ENCODE measurements around the gene CCDC51. TPM values are rescaled to one million over a fixed set of nuclear protein-coding genes. Genes with fewer than 3 reads are reported as not detected.

The CCDC51 gene
- total RNA-seq, 1 donor = 1.4 TPM

DNA sequence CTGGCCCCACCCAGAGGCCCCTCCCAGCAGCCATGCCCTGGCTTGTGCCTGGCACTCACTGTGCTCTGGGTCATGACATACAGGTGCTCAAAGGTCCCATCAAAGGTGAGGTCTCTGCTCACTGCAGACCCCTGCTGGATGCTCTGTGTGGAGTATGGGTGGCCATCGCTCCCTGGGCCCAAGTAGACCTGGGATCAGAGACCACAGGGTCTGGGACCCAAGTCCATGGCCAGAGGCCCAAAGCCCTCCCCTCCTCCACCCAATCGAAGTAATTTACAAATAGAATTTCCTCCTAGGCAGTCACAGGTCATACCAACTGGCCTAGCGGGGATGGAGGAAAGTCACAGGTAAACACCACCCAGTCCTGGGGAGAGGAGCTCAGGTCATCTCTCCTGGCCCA lies 17.6 kb downstream of the CCDC51 start:
- Histone ChIP-seq H3K9me3 (ENCODE audit: low read depth, low read length) (no peaks in the 10 kb centered on the region), H3K4me1 (ENCODE audit: insufficient read depth, low read length) (no peaks in the 10 kb centered on the region), H3K27me3 (ENCODE audit: insufficient read depth, low read length) (no peaks in the 10 kb centered on the region), H3K4me3 (ENCODE audit: low read length) (no peak overlapping the region)

DNA sequence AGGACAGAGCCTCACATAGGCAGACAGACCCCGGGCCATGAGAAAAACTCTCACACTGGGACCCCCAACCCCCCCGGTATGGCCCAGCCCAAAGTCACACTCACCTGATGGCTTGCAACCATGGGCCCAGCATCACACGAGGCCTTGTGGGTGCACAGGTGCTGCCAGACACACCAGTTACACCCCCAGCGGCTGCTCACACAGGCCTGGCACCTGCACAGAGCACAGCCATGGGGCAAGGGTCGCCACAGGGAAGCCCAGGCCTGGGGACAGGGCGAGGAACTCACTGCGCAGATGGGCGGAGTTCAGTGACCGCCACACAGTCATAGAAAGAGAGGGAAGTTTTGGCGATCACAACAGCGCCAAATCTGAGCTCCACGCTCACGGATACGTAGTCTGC lies 19.4 kb downstream of the CCDC51 start:
- no peaks in the 10 kb centered on the region for H3K9me3 ChIP-seq (ENCODE audit: low read depth, low read length)
- no peaks in the 10 kb centered on the region for H3K4me1 ChIP-seq (ENCODE audit: insufficient read depth, low read length)
- H3K4me3 ChIP-seq (ENCODE audit: low read length) = no peak overlapping the region
- no peaks in the 10 kb centered on the region for H3K27me3 ChIP-seq (ENCODE audit: insufficient read depth, low read length)

DNA sequence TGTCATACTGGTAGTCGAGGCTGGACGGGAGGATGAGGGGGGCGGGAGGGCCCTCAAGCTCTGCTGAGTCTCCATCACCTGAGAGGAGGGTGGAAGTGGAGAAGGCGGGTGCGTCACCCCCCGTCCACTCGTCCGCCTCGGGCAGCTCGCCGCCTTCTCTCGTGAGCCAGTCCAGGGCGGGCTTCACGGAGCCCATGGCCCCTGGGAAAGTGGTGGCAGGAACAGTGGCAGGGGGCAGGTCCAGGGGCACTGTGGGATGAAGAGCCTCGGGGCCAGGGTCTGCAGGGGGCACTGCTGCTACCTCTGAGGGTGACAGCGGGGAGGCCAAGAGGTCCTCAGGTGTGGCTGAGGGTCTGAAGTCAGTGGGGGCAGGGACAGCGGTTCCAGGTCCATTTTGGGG lies 20.3 kb downstream of the CCDC51 start:
- H3K4me1 ChIP-seq (ENCODE audit: insufficient read depth, low read length) = no peaks in the 10 kb centered on the region
- H3K9me3 ChIP-seq (ENCODE audit: low read depth, low read length) = no peaks in the 10 kb centered on the region
- H3K4me3 ChIP-seq (ENCODE audit: low read length) = no peak overlapping the region
- H3K27me3 ChIP-seq (ENCODE audit: insufficient read depth, low read length) = no peaks in the 10 kb centered on the region

DNA sequence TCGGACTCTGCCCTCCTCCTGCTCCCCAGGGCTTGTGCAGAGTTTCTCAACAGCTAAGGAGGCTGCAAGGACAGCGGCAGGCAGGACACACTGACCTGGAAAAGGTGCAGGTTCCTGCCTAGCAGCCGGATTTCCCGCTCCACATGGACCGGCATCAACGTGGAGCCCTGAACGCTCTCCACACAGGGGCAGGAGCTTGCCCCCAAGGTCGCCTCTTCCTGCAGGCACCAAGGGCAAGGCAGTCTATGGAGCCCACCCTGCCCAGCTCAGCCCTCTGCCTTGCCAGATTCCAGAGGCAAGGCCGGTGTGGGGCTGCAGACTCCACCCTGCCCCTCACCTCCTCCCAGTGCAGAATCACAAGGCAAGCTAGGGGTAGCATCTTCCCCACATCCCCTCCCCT lies 20.8 kb downstream of the CCDC51 start:
- no peaks in the 10 kb centered on the region for H3K9me3 ChIP-seq (ENCODE audit: low read depth, low read length)
- no peaks in the 10 kb centered on the region for H3K27me3 ChIP-seq (ENCODE audit: insufficient read depth, low read length)
- no peaks in the 10 kb centered on the region for H3K4me1 ChIP-seq (ENCODE audit: insufficient read depth, low read length)
- no peak overlapping the region for H3K4me3 ChIP-seq (ENCODE audit: low read length)

DNA sequence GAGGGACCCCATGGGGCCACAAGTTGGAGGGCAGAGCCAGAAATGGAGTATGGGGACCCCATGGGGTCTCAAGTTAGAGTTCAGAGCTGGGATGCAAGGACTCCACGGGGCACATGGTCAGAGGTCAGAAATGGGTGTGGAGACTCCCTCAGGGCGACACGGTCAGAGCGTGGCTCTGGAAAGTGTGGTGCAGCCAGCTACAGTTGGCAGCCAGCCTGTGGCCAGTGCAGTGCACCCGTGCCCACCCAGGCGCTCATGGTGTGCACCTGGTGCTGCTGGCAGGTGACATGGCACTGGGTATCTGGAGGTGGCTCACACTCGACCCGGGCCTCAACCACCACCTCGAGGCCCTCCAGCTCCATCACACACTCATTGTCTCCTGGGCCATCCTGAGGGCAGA lies 21.3 kb downstream of the CCDC51 start:
- Histone ChIP-seq H3K9me3 (ENCODE audit: low read depth, low read length) (no peaks in the 10 kb centered on the region), H3K4me3 (ENCODE audit: low read length) (no peak overlapping the region), H3K4me1 (ENCODE audit: insufficient read depth, low read length) (no peaks in the 10 kb centered on the region), H3K27me3 (ENCODE audit: insufficient read depth, low read length) (no peaks in the 10 kb centered on the region)

DNA sequence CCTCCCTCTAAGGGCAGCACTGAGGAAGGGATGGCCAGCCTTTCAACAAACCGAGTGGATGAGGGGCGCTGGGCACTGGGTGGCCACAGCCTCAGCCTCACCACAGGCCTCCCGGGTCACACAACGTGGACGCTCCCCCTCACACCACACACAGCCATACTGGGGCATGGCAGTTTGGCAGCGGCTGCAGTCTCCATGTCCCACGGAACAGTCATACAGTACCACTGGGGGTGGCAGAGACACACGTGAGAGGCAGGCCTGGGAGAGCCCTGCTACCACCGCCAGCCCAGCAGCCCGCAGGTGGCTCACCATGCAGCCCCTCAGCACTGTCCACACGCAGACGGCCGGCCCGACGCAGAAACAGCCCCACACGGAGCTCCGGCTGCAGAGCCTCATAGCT lies 21.8 kb downstream of the CCDC51 start:
- Histone ChIP-seq H3K27me3 (ENCODE audit: insufficient read depth, low read length) (no peaks in the 10 kb centered on the region), H3K4me3 (ENCODE audit: low read length) (no peak overlapping the region), H3K4me1 (ENCODE audit: insufficient read depth, low read length) (no peaks in the 10 kb centered on the region), H3K9me3 (ENCODE audit: low read depth, low read length) (no peaks in the 10 kb centered on the region)

DNA sequence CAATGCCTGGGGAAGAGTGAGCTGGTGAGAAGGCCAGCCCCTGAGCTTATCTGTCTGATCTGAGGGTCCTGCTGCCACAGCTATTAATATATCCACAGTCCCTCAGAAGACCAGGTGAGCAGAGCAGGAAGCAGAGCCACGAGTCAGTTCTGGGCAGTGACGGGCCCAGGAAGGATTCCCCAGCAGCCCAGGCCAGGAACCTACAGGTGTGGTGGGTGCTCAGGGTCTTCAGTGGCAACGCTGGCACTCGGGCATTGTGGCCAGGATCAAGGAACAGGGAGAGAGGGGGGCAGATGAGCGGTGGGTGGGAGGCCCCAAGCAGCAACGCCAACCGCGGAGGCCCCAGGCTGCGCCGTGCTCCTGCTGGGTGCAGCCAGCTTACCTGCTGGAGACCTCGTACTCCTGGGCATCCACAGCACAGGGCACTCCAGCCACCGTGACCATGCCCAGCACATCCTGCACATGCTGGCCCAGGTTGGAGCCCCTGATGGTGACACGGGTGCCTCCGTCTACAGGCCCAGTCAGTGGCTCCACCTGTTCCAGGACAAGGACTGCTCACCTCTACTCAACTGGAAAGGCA lies 22.3 kb downstream of the CCDC51 start:
- Histone ChIP-seq H3K27me3 (ENCODE audit: insufficient read depth, low read length) (no peaks in the 10 kb centered on the region), H3K4me1 (ENCODE audit: insufficient read depth, low read length) (no peaks in the 10 kb centered on the region), H3K9me3 (ENCODE audit: low read depth, low read length) (no peaks in the 10 kb centered on the region), H3K4me3 (ENCODE audit: low read length) (no peak overlapping the region)

- no peaks in the 10 kb centered on the region for H3K4me1 ChIP-seq (ENCODE audit: insufficient read depth, low read length)
- no peak overlapping the region for H3K4me3 ChIP-seq (ENCODE audit: low read length)
- no peaks in the 10 kb centered on the region for H3K9me3 ChIP-seq (ENCODE audit: low read depth, low read length)
- no peaks in the 10 kb centered on the region for H3K27me3 ChIP-seq (ENCODE audit: insufficient read depth, low read length)
Observed at GRCh38 chr3:48416546-48416945, 23.4 kb downstream of the CCDC51 start.

DNA sequence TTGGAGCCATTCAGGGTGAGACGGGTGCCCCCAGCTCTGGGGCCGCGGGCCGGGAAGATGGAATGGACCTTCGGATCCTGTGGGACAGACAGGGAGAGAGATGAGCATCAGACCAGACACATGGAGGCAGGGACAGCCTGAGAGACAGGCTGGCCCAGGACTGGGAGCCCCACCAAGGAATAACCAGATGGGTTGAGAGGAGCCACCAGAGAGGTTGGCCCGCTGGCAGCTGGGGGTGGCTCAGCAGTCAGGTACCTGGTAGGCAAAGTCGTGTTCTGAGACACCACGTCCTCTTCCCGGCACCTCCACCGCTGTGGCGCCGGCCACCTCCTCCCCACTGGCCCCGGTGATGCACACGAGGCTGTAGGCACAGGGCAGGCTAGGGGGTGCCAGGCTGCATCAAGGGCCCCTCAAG lies 23.8 kb downstream of the CCDC51 start:
- H3K4me3 ChIP-seq (ENCODE audit: low read length) = no peak overlapping the region
- H3K4me1 ChIP-seq (ENCODE audit: insufficient read depth, low read length) = no peaks in the 10 kb centered on the region
- H3K27me3 ChIP-seq (ENCODE audit: insufficient read depth, low read length) = no peaks in the 10 kb centered on the region
- no peaks in the 10 kb centered on the region for H3K9me3 ChIP-seq (ENCODE audit: low read depth, low read length)

GRCh38 chr3:48415251-48415953 lies 24.5 kb downstream of the CCDC51 start:
- Histone ChIP-seq H3K9me3 (ENCODE audit: low read depth, low read length) (no peaks in the 10 kb centered on the region), H3K27me3 (ENCODE audit: insufficient read depth, low read length) (no peaks in the 10 kb centered on the region), H3K4me3 (ENCODE audit: low read length) (no peak overlapping the region), H3K4me1 (ENCODE audit: insufficient read depth, low read length) (no peaks in the 10 kb centered on the region)

DNA sequence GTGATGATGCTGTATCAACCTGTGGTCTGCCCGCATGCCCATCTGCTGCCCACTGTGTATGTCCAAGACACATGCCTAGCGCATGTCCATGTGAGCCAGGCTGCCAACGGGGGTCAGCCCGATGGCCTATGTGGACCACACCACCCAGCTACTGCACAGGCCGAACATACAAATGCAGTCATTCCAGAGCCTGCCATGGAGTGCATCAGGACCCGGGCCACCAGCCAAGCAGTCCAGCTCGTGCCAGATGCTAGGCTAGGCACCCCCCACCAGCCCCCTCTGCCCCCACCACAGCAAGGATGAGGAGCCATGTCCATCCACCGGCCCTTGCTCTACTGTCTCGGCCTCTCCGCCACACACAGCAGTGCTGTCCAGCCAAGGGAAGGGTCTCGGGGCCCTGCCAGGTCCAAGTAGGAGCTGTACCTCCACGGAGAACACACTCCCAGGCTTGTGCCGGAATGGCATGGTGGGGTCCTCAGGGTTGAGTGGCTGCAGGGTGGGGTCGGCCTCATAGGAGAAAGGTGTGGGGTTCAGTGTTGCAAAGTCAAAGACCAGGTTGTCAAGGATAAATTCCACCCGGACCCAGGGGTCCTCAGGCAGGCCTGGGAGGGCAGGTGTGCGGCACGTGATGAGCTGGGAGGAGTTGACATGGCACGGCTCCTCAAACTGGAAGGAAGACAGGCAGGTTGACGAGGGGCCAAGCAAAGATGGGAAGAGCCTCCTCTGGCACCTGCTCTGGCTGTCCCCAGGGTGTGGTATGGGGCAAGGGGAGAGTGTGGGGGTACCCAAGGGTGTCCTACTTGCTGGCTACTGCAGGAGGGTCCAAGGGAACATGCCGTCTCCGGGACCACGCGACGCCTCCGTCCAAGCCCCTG lies 25.3 kb downstream of the CCDC51 start:
- H3K4me1 ChIP-seq (ENCODE audit: insufficient read depth, low read length) = no peaks in the 10 kb centered on the region
- no peaks in the 10 kb centered on the region for H3K9me3 ChIP-seq (ENCODE audit: low read depth, low read length)
- no peak overlapping the region for H3K4me3 ChIP-seq (ENCODE audit: low read length)
- no peaks in the 10 kb centered on the region for H3K27me3 ChIP-seq (ENCODE audit: insufficient read depth, low read length)

GRCh38 chr3:48413611-48414010 lies 26.3 kb downstream of the CCDC51 start:
- Histone ChIP-seq H3K9me3 (ENCODE audit: low read depth, low read length) (no peaks in the 10 kb centered on the region), H3K4me1 (ENCODE audit: insufficient read depth, low read length) (no peaks in the 10 kb centered on the region), H3K27me3 (ENCODE audit: insufficient read depth, low read length) (no peaks in the 10 kb centered on the region), H3K4me3 (ENCODE audit: low read length) (no peak overlapping the region)

- H3K27me3 ChIP-seq (ENCODE audit: insufficient read depth, low read length) = no peaks in the 10 kb centered on the region
- H3K9me3 ChIP-seq (ENCODE audit: low read depth, low read length) = no peaks in the 10 kb centered on the region
- H3K4me1 ChIP-seq (ENCODE audit: insufficient read depth, low read length) = no peaks in the 10 kb centered on the region
- H3K4me3 ChIP-seq (ENCODE audit: low read length) = no peak overlapping the region
Observed at GRCh38 chr3:48413086-48413485, 26.8 kb downstream of the CCDC51 start.

- Histone ChIP-seq H3K9me3 (ENCODE audit: low read depth, low read length) (no peaks in the 10 kb centered on the region), H3K4me3 (ENCODE audit: low read length) (no peak overlapping the region), H3K27me3 (ENCODE audit: insufficient read depth, low read length) (no peaks in the 10 kb centered on the region), H3K4me1 (ENCODE audit: insufficient read depth, low read length) (no peaks in the 10 kb centered on the region)
Observed at GRCh38 chr3:48412375-48413001, 27.4 kb downstream of the CCDC51 start.

Data from mononuclear cell (primary cell).